Measurements from ENCODE around the gene FAM168A. TPM values are rescaled to one million over a fixed set of nuclear protein-coding genes. Genes with fewer than 3 reads are reported as not detected.
A peak's percentile ranks its signal among the peaks of the same experiment; 100 is the strongest.

Gene FAM168A
- total and polyA plus RNA-seq, 3 donors from 2014 or later = 20.1 to 30.2 (median 29.8) TPM

DNA sequence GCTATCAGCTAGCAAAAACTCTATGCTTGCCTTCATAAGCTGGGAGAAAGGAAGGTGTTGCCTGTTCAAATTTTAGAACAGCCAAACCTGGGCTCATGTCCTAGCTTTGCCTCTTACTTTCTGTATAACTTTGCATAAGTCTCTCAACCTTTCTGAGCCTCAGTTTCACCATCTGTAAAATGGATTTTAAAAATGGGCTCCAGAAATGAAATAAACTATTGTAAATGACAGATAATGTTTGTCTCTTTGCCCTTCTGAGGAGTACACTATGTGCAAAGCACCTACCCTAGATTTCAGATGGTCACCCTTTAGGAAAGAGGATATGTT lies 68.7 kb downstream of the FAM168A start:
- Histone ChIP-seq H3K36me3 (ENCODE audit: low read depth, missing control alignments) (no peaks in the 10 kb centered on the region), H3K4me1 (peaks cover 16% of the 10 kb centered on the region), H3K27me3 (no peaks in the 10 kb centered on the region), H3K9me3 (no peaks in the 10 kb centered on the region), H3K27ac (no peak overlapping the region), H3K4me3 (no peak overlapping the region)
- TF ChIP-seq, protein P1, sequence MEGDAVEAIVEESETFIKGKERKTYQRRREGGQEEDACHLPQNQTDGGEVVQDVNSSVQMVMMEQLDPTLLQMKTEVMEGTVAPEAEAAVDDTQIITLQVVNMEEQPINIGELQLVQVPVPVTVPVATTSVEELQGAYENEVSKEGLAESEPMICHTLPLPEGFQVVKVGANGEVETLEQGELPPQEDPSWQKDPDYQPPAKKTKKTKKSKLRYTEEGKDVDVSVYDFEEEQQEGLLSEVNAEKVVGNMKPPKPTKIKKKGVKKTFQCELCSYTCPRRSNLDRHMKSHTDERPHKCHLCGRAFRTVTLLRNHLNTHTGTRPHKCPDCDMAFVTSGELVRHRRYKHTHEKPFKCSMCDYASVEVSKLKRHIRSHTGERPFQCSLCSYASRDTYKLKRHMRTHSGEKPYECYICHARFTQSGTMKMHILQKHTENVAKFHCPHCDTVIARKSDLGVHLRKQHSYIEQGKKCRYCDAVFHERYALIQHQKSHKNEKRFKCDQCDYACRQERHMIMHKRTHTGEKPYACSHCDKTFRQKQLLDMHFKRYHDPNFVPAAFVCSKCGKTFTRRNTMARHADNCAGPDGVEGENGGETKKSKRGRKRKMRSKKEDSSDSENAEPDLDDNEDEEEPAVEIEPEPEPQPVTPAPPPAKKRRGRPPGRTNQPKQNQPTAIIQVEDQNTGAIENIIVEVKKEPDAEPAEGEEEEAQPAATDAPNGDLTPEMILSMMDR (IDR thresholded peaks at IDR 0.05) = no peak
- TF ChIP-seq POLR2A (IDR thresholded peaks at IDR 0.05) = no peak
- intact Hi-C loops (cut with DNase I; ENCODE audit: low total_unique reads) = no loop called here
- no peak for DNase-seq

DNA sequence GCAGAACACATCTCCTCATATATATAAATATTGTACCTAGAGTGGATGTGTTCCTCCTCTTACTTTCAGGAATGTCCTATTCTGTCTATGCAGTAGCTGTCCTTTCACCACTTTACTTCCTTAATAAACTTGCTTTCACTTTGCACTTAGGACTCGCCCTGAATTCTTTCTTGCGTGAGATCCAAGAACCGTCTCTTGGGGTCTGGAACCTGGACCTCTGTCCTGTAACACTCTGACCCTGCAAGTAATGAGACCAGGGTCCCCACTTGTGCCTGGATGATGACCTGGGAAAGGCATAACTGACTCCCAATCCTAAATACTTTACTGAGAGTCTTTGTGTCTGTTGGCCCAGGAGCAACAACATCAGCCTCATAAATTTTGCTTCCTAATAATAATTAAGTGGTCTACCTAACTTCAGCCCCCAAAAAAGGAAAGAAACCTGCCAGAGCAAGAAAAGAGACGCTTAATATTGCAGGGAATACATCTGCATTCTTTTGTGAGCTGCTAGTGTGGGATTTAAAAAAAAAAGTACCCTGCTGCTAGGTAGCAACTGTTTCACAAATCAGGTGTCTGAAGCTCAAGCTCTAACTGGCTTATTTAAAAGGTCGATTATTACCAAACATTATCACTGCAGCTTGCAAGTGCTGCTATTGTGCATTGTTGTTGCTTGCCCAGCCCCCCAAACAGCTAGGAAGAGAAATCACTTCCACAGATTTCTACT lies 69.3 kb downstream of the FAM168A start:
- Histone ChIP-seq H3K9me3 (no peaks in the 10 kb centered on the region), H3K27ac (peak overlapping the region in 1 of 2 donors; percentile 25), H3K27me3 (no peaks in the 10 kb centered on the region), H3K4me3 (no peak overlapping the region), H3K36me3 (ENCODE audit: low read depth, missing control alignments) (no peaks in the 10 kb centered on the region), H3K4me1 (peaks cover 16% of the 10 kb centered on the region)
- TF ChIP-seq POLR2A (IDR thresholded peaks at IDR 0.05) = no peak
- TF ChIP-seq, protein P1 (IDR thresholded peaks at IDR 0.05) = no peak
- intact Hi-C loops (cut with DNase I; ENCODE audit: low total_unique reads) = no loop called here
- peak; percentile 17 for DNase-seq
- 20 to 27% methylated on average over 5 of the region's 5 CpGs for WGBS, 2 donors

DNA sequence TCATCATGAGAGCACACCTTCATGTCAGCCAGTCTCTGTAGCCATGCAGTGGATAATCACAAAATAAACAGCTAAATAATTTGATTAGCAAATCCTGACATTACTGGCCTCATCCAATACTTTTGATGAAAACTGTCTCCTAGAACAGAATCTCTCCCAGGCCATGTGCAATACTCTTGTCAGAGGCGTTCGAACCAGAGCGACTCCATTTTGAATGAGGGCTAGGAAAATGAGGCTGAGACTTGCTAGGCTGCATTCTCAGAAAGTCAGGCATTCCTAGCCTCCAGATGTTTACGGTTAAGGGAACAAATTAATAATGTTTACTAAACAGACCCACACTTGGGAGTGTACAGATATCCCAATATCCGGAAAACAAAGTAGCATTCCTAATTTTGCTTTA lies 69.9 kb downstream of the FAM168A start:
- 75 to 79% methylated on average over 5 of the region's 5 CpGs for WGBS, 2 donors
- no peak for DNase-seq
- Histone ChIP-seq H3K4me1 (peaks cover 16% of the 10 kb centered on the region), H3K27me3 (no peaks in the 10 kb centered on the region), H3K4me3 (no peak overlapping the region), H3K36me3 (ENCODE audit: low read depth, missing control alignments) (no peaks in the 10 kb centered on the region), H3K9me3 (no peaks in the 10 kb centered on the region), H3K27ac (peak overlapping the region in 1 of 2 donors; percentile 25)
- no peak for TF ChIP-seq POLR2A (IDR thresholded peaks at IDR 0.05)
- TF ChIP-seq, protein P1 (IDR thresholded peaks at IDR 0.05) = no peak
- intact Hi-C loops (cut with DNase I; ENCODE audit: low total_unique reads) = no loop called here

DNA sequence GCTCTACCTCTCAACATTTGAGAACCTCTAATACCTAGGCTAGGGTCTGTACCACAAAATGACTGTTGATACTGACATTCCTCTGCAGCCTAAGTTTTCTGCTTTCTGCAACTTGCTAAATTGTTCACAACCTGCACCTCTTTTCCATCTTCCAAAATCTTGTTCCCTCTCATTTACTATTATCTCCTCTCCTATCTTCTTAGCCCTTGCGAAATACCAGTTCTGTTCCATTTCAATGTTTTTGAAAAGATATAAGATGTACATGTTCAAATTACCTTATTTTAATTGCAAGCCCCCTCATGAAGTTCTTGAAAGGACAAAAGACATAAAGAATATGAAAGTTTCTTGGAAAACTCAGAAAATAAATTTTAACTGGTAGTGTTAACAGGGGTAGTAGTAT lies 72.3 kb downstream of the FAM168A start:
- Histone ChIP-seq H3K4me3 (no peak overlapping the region), H3K27me3 (no peaks in the 10 kb centered on the region), H3K27ac (no peak overlapping the region), H3K9me3 (no peaks in the 10 kb centered on the region), H3K4me1 (peaks cover 16% of the 10 kb centered on the region), H3K36me3 (ENCODE audit: low read depth, missing control alignments) (no peaks in the 10 kb centered on the region)
- DNase-seq = no peak
- intact Hi-C loops (cut with DNase I; ENCODE audit: low total_unique reads) = no loop called here
- TF ChIP-seq POLR2A (IDR thresholded peaks at IDR 0.05) = no peak
- TF ChIP-seq, protein P1 (IDR thresholded peaks at IDR 0.05) = no peak
- 83 to 93% methylated on average over 1 of the region's 1 CpG for WGBS, 2 donors

DNA sequence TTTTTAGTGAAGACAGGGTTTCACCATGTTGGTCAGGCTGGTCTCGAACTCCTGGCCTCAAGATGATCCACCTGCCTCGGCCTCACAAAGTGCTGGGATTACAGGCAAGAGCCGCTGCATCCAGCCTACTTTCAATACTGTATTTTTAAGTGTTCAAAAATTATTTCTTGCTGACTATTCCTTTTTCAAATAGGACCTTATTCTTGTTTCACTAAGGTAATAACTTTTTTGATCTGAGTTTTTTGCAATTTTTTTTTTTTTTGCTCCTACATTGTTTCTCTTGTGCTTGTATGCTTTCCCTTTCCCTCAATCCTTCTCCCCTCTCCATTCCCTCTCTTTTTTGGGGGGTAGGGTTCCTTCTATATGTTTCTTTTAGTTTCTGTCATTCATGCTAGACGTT lies 73.1 kb downstream of the FAM168A start:
- Histone ChIP-seq H3K4me3 (no peak overlapping the region), H3K4me1 (peaks cover 16% of the 10 kb centered on the region), H3K27me3 (no peaks in the 10 kb centered on the region), H3K9me3 (no peaks in the 10 kb centered on the region), H3K27ac (no peak overlapping the region), H3K36me3 (ENCODE audit: low read depth, missing control alignments) (no peaks in the 10 kb centered on the region)
- intact Hi-C loops (cut with DNase I; ENCODE audit: low total_unique reads) = no loop called here
- no peak for TF ChIP-seq POLR2A (IDR thresholded peaks at IDR 0.05)
- TF ChIP-seq, protein P1 (IDR thresholded peaks at IDR 0.05) = no peak
- 94 to 99% methylated on average over 4 of the region's 4 CpGs for WGBS, 2 donors
- no peak for DNase-seq
